SIG-M5 treated with dmso at 0.1 percent for 504 hours (cell line): Measurements from ENCODE around the gene PFDN1.

Experiments used
- DNase-seq: peaks from one replicate; lab custom pipeline; 2025; ENCODE audit not compliant: unreplicated experiment; lab: John Stamatoyannopoulos, UW

PFDN1 gene

GRCh38 chr5:140240987-140241706 is 61.8 kb downstream of the PFDN1 start:
- no peak for DNase-seq

GRCh38 chr5:140239939-140240700 is 62.8 kb downstream of the PFDN1 start:
- DNase-seq, result peak; percentile 44

- no peak for DNase-seq
These were observed 63.4 kb downstream of the PFDN1 start for GRCh38 chr5:140239461-140239860.

- no peak for DNase-seq
These were observed 64.1 kb downstream of the PFDN1 start for GRCh38 chr5:140238756-140239155.

GRCh38 chr5:140236891-140237598 is 65.9 kb downstream of the PFDN1 start:
- no peak for DNase-seq

GRCh38 chr5:140235791-140236551 is 66.9 kb downstream of the PFDN1 start:
- DNase-seq, result peak; percentile 80

GRCh38 chr5:140234377-140234989 is 68.4 kb downstream of the PFDN1 start:
- no peak for DNase-seq

GRCh38 chr5:140232731-140233130 is 70.2 kb downstream of the PFDN1 start:
- no peak for DNase-seq

GRCh38 chr5:140230373-140230772 is 72.5 kb downstream of the PFDN1 start:
- no peak for DNase-seq

GRCh38 chr5:140228364-140228837 is 74.5 kb downstream of the PFDN1 start:
- DNase-seq, result no peak

GRCh38 chr5:140227046-140227445 is 75.9 kb downstream of the PFDN1 start:
- no peak for DNase-seq

GRCh38 chr5:140225396-140225795 is 77.5 kb downstream of the PFDN1 start:
- no peak for DNase-seq

GRCh38 chr5:140224658-140225057 is 78.2 kb downstream of the PFDN1 start:
- no peak for DNase-seq

- no peak for DNase-seq
These were observed 79.3 kb downstream of the PFDN1 start for GRCh38 chr5:140223567-140223966.

GRCh38 chr5:140222416-140222815 is 80.5 kb downstream of the PFDN1 start:
- DNase-seq, result no peak

- peak; percentile 22 for DNase-seq
These were observed 81.1 kb downstream of the PFDN1 start for GRCh38 chr5:140221697-140222223.

- DNase-seq, result no peak
These were observed 82.2 kb downstream of the PFDN1 start for GRCh38 chr5:140220698-140221064.

- DNase-seq, result no peak
These were observed 82.7 kb downstream of the PFDN1 start for GRCh38 chr5:140220032-140220697.

GRCh38 chr5:140219068-140219991 is 83.6 kb downstream of the PFDN1 start:
- no peak for DNase-seq
